22Rv1 (cell line): ENCODE results near the gene DIMT1.

Source experiments
- CTCF ChIP-seq: fragments of 450-650 bp; IDR thresholded peaks from 2 replicates; pipeline ENCODE4 v1.5.1; 2017; ENCODE audit warnings: mild to moderate bottlenecking
- ZFX ChIP-seq: fragments of 450-650 bp; IDR thresholded peaks from 2 replicates; pipeline ENCODE4 v1.6.1; 2017; ENCODE audit warnings: antibody characterized with exemption, borderline replicate concordance

- TF ChIP-seq CTCF (no peak), ZFX (no peak)
Measured at GRCh38 chr5:62448528-62448927, 44.8 kb upstream of the DIMT1 start.
